Trophoblast cell (in vitro differentiated cells and primary cell): ENCODE data around the gene CEND1.

ENCODE experiments used
- DNase-seq, 2 donors: peaks; one replicate each; pipeline ENCODE4 v3.0.0-alpha.2; 2016
- H2AFZ ChIP-seq: 2 replicates; pipeline ENCODE4 v1.6.1; 2013; ENCODE audit warnings: low read length, moderate library complexity, mild to moderate bottlenecking; ENCODE audit not compliant: insufficient read depth, poor library complexity
- H2AK5ac ChIP-seq: 2 replicates; pipeline ENCODE4 v1.6.1; 2013; ENCODE audit warnings: mild to moderate bottlenecking, low read length
- H2BK120ac ChIP-seq: 2 replicates; pipeline ENCODE4 v1.6.1; 2013; ENCODE audit warnings: low read length, mild to moderate bottlenecking, moderate library complexity; ENCODE audit not compliant: insufficient read depth, poor library complexity
- H2BK12ac ChIP-seq: 2 replicates; pipeline ENCODE4 v1.6.1; 2013; ENCODE audit warnings: mild to moderate bottlenecking, low read length, moderate library complexity
- H2BK5ac ChIP-seq: 2 replicates; pipeline ENCODE4 v1.6.1; 2013; ENCODE audit warnings: low read length, low read depth, moderate library complexity, mild to moderate bottlenecking; ENCODE audit not compliant: poor library complexity
- H3K14ac ChIP-seq: 2 replicates; pipeline ENCODE4 v1.6.1; 2013; ENCODE audit warnings: mild to moderate bottlenecking, low read length
- H3K18ac ChIP-seq: 2 replicates; pipeline ENCODE4 v1.6.1; 2013; ENCODE audit warnings: mild to moderate bottlenecking, low read length
- H3K23ac ChIP-seq: 2 replicates; pipeline ENCODE4 v1.6.1; 2013; ENCODE audit warnings: low read length
- H3K27ac ChIP-seq: 2 replicates; pipeline ENCODE4 v1.5.1; 2013; ENCODE audit warnings: low read depth, mild to moderate bottlenecking, inconsistent platforms, low read length, moderate library complexity
- H3K27me3 ChIP-seq: 2 replicates; pipeline ENCODE4 v1.6.1; 2013; ENCODE audit warnings: inconsistent platforms, mild to moderate bottlenecking, low read length, moderate library complexity; ENCODE audit not compliant: insufficient read depth
- H3K36me3 ChIP-seq, 2 experiments: 1 replicate in 1 of 2; 2 replicates in 1 of 2; pipeline ENCODE4 v1.6.1; 2013; ENCODE audit warnings: low read length in 2 of 2, mild to moderate bottlenecking in 2 of 2, moderate library complexity in 1 of 2; ENCODE audit not compliant: insufficient read depth in 2 of 2, control insufficient read depth in 1 of 2
- H3K4ac ChIP-seq: 2 replicates; pipeline ENCODE4 v1.6.1; 2013; ENCODE audit warnings: low read depth, mild to moderate bottlenecking, low read length, moderate library complexity
- H3K4me1 ChIP-seq, 2 experiments: 1 replicate in 1 of 2; 2 replicates in 1 of 2; pipeline ENCODE4 v1.6.1; 2013; ENCODE audit warnings: low read length in 2 of 2, mild to moderate bottlenecking in 2 of 2, moderate library complexity in 1 of 2; ENCODE audit not compliant: insufficient read depth in 2 of 2, control insufficient read depth in 1 of 2
- H3K4me2 ChIP-seq: 2 replicates; pipeline ENCODE4 v1.6.1; 2013; ENCODE audit warnings: inconsistent platforms, mild to moderate bottlenecking, low read length, moderate library complexity
- H3K4me3 ChIP-seq: 2 replicates; pipeline ENCODE4 v1.5.1; 2013; ENCODE audit warnings: mild to moderate bottlenecking, low read depth, low read length, inconsistent platforms
- H3K79me1 ChIP-seq: one replicate; pipeline ENCODE4 v1.6.1; 2013; ENCODE audit warnings: low read length
- H3K79me2 ChIP-seq: 2 replicates; pipeline ENCODE4 v1.6.1; 2013; ENCODE audit warnings: low read length, mild to moderate bottlenecking; ENCODE audit not compliant: control insufficient read depth, insufficient read depth, poor library complexity
- H3K9ac ChIP-seq: 2 replicates; pipeline ENCODE4 v1.6.1; 2013; ENCODE audit warnings: mild to moderate bottlenecking, low read length
- H3K9me3 ChIP-seq: 2 replicates; pipeline ENCODE4 v1.6.1; 2013; ENCODE audit warnings: low read depth, mild to moderate bottlenecking, control low read depth, inconsistent platforms, low read length; ENCODE audit not compliant: insufficient read depth
- H4K12ac ChIP-seq: 2 replicates; pipeline ENCODE4 v1.6.1; 2013; ENCODE audit warnings: low read depth, mild to moderate bottlenecking, low read length, moderate library complexity
- H4K8ac ChIP-seq: 2 replicates; pipeline ENCODE4 v1.6.1; 2013; ENCODE audit warnings: low read depth, mild to moderate bottlenecking, low read length, moderate library complexity
- H4K91ac ChIP-seq: one replicate; pipeline ENCODE4 v1.6.1; 2013; ENCODE audit warnings: low read depth, mild to moderate bottlenecking, low read length, moderate library complexity
- WGBS: extraction: QIAGEN DNeasy Blood & Tissue Kit; methylation state at CpG from one replicate; pipeline ENCODE4 v1.1.7; 2013; ENCODE audit warnings: missing lambda C conversion rate; ENCODE audit not compliant: insufficient read length, insufficient coverage; ENCODE audit errors: extremely low coverage; 5-methylcytosine and 5-hydroxymethylcytosine counted together

The CEND1 gene

GRCh38 chr11:828506-829175, 38.8 kb upstream of the CEND1 start:
- H3K4me3 ChIP-seq, result no peak overlapping the region
- no peak overlapping the region for H2BK5ac ChIP-seq
- no peak overlapping the region for H3K18ac ChIP-seq
- H4K12ac ChIP-seq, result no peak overlapping the region
- WGBS, result no CpG with 5 or more reads among the region's 21 CpGs
- H2BK12ac ChIP-seq, result no peak overlapping the region
- H3K14ac ChIP-seq, result no peak overlapping the region
- no peak overlapping the region for H4K91ac ChIP-seq
- no peak overlapping the region for H3K4ac ChIP-seq
- H3K9ac ChIP-seq, result no peak overlapping the region
- no peak overlapping the region for H3K23ac ChIP-seq
- H3K36me3 ChIP-seq, result peaks cover 16% of the 10 kb centered on the region in 2 experiments
- H2BK120ac ChIP-seq, result no peak overlapping the region
- no peak overlapping the region for H2AK5ac ChIP-seq
- DNase-seq, result no peak
- H3K27ac ChIP-seq, result no peak overlapping the region
- no peak overlapping the region for H2AFZ ChIP-seq
- H3K4me1 ChIP-seq, result peaks cover 40 to 45% of the 10 kb centered on the region in 2 experiments
- H3K9me3 ChIP-seq, result peaks cover 5% of the 10 kb centered on the region
- H3K27me3 ChIP-seq, result peaks cover 33% of the 10 kb centered on the region
- no peak overlapping the region for H3K4me2 ChIP-seq
- peaks cover 21% of the 10 kb centered on the region for H3K79me1 ChIP-seq
- H4K8ac ChIP-seq, result no peak overlapping the region
- peaks cover 8% of the 10 kb centered on the region for H3K79me2 ChIP-seq

GRCh38 chr11:827897-828192, 38.0 kb upstream of the CEND1 start, which contains the start of gene CRACR2B:
TSS of gene CRACR2B (plus strand) at chr11:827919. CDS start at chr11:828608, 689 bp downstream.
- peak within 1 kb of the TSS; percentile 61 for H4K8ac ChIP-seq
- H2BK5ac ChIP-seq, result no peak within 1 kb of the TSS
- DNase-seq, result no peak
- H3K23ac ChIP-seq, result no peak within 1 kb of the TSS
- peak within 1 kb of the TSS; percentile 53 for H3K4me3 ChIP-seq
- no peak within 1 kb of the TSS for H3K27ac ChIP-seq
- H3K4ac ChIP-seq, result no peak within 1 kb of the TSS
- peak within 1 kb of the TSS; percentile 22 for H3K14ac ChIP-seq
- H3K4me1 ChIP-seq, result peaks cover 39 to 43% of the 10 kb centered on the region in 2 experiments
- peak within 1 kb of the TSS; percentile 64 for H3K4me2 ChIP-seq
- peaks cover 33% of the 10 kb centered on the region for H3K27me3 ChIP-seq
- H4K91ac ChIP-seq, result peak within 1 kb of the TSS; percentile 48
- peaks cover 7% of the 10 kb centered on the region for H3K9me3 ChIP-seq
- peak within 1 kb of the TSS; percentile 18 for H2BK120ac ChIP-seq
- no peak within 1 kb of the TSS for H3K18ac ChIP-seq
- peak within 1 kb of the TSS; percentile 17 for H2AFZ ChIP-seq
- peaks cover 14% of the 10 kb centered on the region for H3K79me1 ChIP-seq
- peaks cover 17 to 18% of the 10 kb centered on the region in 2 experiments for H3K36me3 ChIP-seq
- peaks cover 2% of the 10 kb centered on the region for H3K79me2 ChIP-seq
- peak within 1 kb of the TSS; percentile 20 for H2BK12ac ChIP-seq
- WGBS, result no CpG with 5 or more reads among the region's 5 CpGs
- no peak within 1 kb of the TSS for H3K9ac ChIP-seq
- H2AK5ac ChIP-seq, result peak within 1 kb of the TSS; percentile 18
- H4K12ac ChIP-seq, result no peak within 1 kb of the TSS

- Histone ChIP-seq H3K4me3 (peak overlapping the region; percentile 53), H4K8ac (peak overlapping the region; percentile 61), H3K9ac (no peak overlapping the region), H3K27me3 (peaks cover 33% of the 10 kb centered on the region), H4K12ac (no peak overlapping the region), H2AFZ (peak overlapping the region; percentile 17), H2BK5ac (no peak overlapping the region), H3K4me2 (peak overlapping the region; percentile 64), H3K4ac (no peak overlapping the region), H3K18ac (no peak overlapping the region), H2AK5ac (no peak overlapping the region), H3K4me1 (peaks cover 36 to 40% of the 10 kb centered on the region in 2 experiments), H4K91ac (peak overlapping the region; percentile 48), H3K23ac (no peak overlapping the region), H3K36me3 (peaks cover 20% of the 10 kb centered on the region in 2 experiments), H3K9me3 (peaks cover 7% of the 10 kb centered on the region), H3K27ac (no peak overlapping the region), H3K79me2 (peaks cover 2% of the 10 kb centered on the region), H2BK12ac (peak overlapping the region; percentile 20), H3K14ac (peak overlapping the region; percentile 22), H2BK120ac (peak overlapping the region; percentile 18), H3K79me1 (peaks cover 10% of the 10 kb centered on the region)
- no CpG with 5 or more reads among the region's 66 CpGs for WGBS
- peak in 1 of 2 donors; percentile 29 for DNase-seq
Measured at GRCh38 chr11:827146-827896, 37.4 kb upstream of the CEND1 start.

- H2BK5ac ChIP-seq, result no peak overlapping the region
- no peak overlapping the region for H3K4ac ChIP-seq
- peaks cover 8% of the 10 kb centered on the region for H3K79me1 ChIP-seq
- peak overlapping the region; percentile 18 for H2BK120ac ChIP-seq
- no peak overlapping the region for H3K27ac ChIP-seq
- H3K23ac ChIP-seq, result no peak overlapping the region
- H3K27me3 ChIP-seq, result peaks cover 32% of the 10 kb centered on the region
- peak overlapping the region; percentile 20 for H2BK12ac ChIP-seq
- no peak overlapping the region for H2AK5ac ChIP-seq
- WGBS, result no CpG with 5 or more reads among the region's 22 CpGs
- H2AFZ ChIP-seq, result peak overlapping the region; percentile 17
- peak overlapping the region; percentile 48 for H4K91ac ChIP-seq
- H3K4me3 ChIP-seq, result peak overlapping the region; percentile 53
- H3K9ac ChIP-seq, result no peak overlapping the region
- DNase-seq, result no peak
- H3K9me3 ChIP-seq, result peaks cover 2% of the 10 kb centered on the region
- H3K4me1 ChIP-seq, result peaks cover 31 to 35% of the 10 kb centered on the region in 2 experiments
- H3K18ac ChIP-seq, result no peak overlapping the region
- peaks cover 21 to 25% of the 10 kb centered on the region in 2 experiments for H3K36me3 ChIP-seq
- peak overlapping the region; percentile 61 for H4K8ac ChIP-seq
- H3K4me2 ChIP-seq, result peak overlapping the region; percentile 64
- H4K12ac ChIP-seq, result no peak overlapping the region
- H3K14ac ChIP-seq, result peak overlapping the region; percentile 22
- no peaks in the 10 kb centered on the region for H3K79me2 ChIP-seq
Measured at GRCh38 chr11:826836-827145, 36.9 kb upstream of the CEND1 start.
